Endothelial cell of umbilical vein (primary cell): ENCODE data around the gene BCO1. TPM values are rescaled to one million over a fixed set of nuclear protein-coding genes. Genes with fewer than 3 reads are reported as not detected.

Source experiments
- BruUV-seq: library from RNA; stranded (reverse); fragments of 400-500 nt; replicated peaks from 2 replicates; lab custom pipeline; 2021; lab: Mats Ljungman, UMichigan
- CTCF ChIA-PET: fragments of 300-600, 350-600 bp; sonication (Branson Sonifier 250); formaldehyde crosslinking; loops from one replicate; lab custom pipeline; 2021; ENCODE audit warnings: antibody characterized with exemption, inconsistent platforms; lab: Charles Lee
- POLR2A ChIA-PET: fragments of 300-600, 350-600 bp; sonication (Branson Sonifier 250); formaldehyde crosslinking; loops from one replicate; lab custom pipeline; 2021; ENCODE audit warnings: antibody characterized with exemption, inconsistent platforms; lab: Charles Lee
- DNase-seq: peaks from one replicate; pipeline ENCODE4 v3.0.0-alpha.2; 2011; ENCODE audit warnings: low read depth, low spot score
- FAIRE-seq: peaks from 2 replicates; lab custom pipeline; 2011; peaks lifted over from hg19 to GRCh38; lab: Jason Lieb, UNC
- H2AFZ ChIP-seq: 2 replicates; pipeline ENCODE4 v1.6.0; 2012; ENCODE audit warnings: low read depth, low read length, control low read depth, inconsistent platforms
- H3K27ac ChIP-seq: 2 replicates; pipeline ENCODE4 v1.5.1; 2011; ENCODE audit warnings: low read depth, mild to moderate bottlenecking, control low read depth, low read length, moderate library complexity; ENCODE audit not compliant: insufficient read depth
- H3K27me3 ChIP-seq, 2 experiments: 2 replicates each; pipeline versions ENCODE4 v1.6.0 to v1.6.1; 2011; ENCODE audit warnings: low read length in 2 of 2, mixed read lengths in 1 of 2; ENCODE audit not compliant: control insufficient read depth in 2 of 2, insufficient read depth in 2 of 2
- H3K36me3 ChIP-seq, 2 experiments: 2 replicates in 1 of 2; 3 replicates in 1 of 2; pipeline ENCODE4 v1.5.1; 2011; ENCODE audit warnings: low read length in 2 of 2, mild to moderate bottlenecking in 1 of 2, moderate library complexity in 1 of 2; ENCODE audit not compliant: control insufficient read depth in 2 of 2, insufficient read depth in 2 of 2; ENCODE audit errors: extremely low read depth in 1 of 2
- H3K4me1 ChIP-seq: 3 replicates; pipeline ENCODE4 v1.5.1; 2011; ENCODE audit warnings: mild to moderate bottlenecking, low read length; ENCODE audit not compliant: control insufficient read depth, insufficient read depth; ENCODE audit errors: extremely low read depth
- H3K4me2 ChIP-seq: 2 replicates; pipeline ENCODE4 v1.6.1; 2011; ENCODE audit warnings: low read length, control low read depth, mixed read lengths; ENCODE audit not compliant: insufficient read depth
- H3K4me3 ChIP-seq, 3 experiments: fragments of 200-600 bp in 1 of 3; sonication (generic), shearing (Covaris generic) in 1 of 3; replicated peaks in 1 of 3; 2 replicates each; pipeline ENCODE4 v1.5.1; 2011 to 2016; ENCODE audit warnings: control low read depth in 3 of 3, low read length in 3 of 3, mild to moderate bottlenecking in 2 of 3, inconsistent platforms in 1 of 3, low read depth in 1 of 3, moderate library complexity in 1 of 3; ENCODE audit not compliant: insufficient read depth in 1 of 3
- H3K79me2 ChIP-seq: 2 replicates; pipeline ENCODE4 v1.6.0; 2012; ENCODE audit warnings: low read length, inconsistent platforms; ENCODE audit not compliant: control insufficient read depth, insufficient read depth
- H3K9ac ChIP-seq: replicated peaks from 2 replicates; pipeline ENCODE3; 2011; ENCODE audit warnings: low read length, control low read depth; ENCODE audit not compliant: insufficient read depth; ENCODE audit errors: extremely low read depth
- H3K9me1 ChIP-seq: replicated peaks from 3 replicates; pipeline ENCODE4 v1.6.0; 2011; ENCODE audit warnings: mild to moderate bottlenecking, low read length; ENCODE audit not compliant: control insufficient read depth, insufficient read depth; ENCODE audit errors: extremely low read depth
- H3K9me3 ChIP-seq: replicated peaks from 2 replicates; pipeline ENCODE4 v1.5.1; 2012; ENCODE audit warnings: low read length, inconsistent platforms; ENCODE audit not compliant: control insufficient read depth, insufficient read depth
- H4K20me1 ChIP-seq: replicated peaks from 2 replicates; pipeline ENCODE3; 2011; ENCODE audit warnings: mild to moderate bottlenecking, low read length; ENCODE audit not compliant: control insufficient read depth, insufficient read depth; ENCODE audit errors: extremely low read depth
- CTCF ChIP-seq, 2 donors: IDR thresholded peaks; 1 replicate in 1 of 2; 2 replicates in 1 of 2; pipeline ENCODE4 v1.5.1; 2011; ENCODE audit warnings: low read length in 2 of 2, mild to moderate bottlenecking in 2 of 2, moderate library complexity in 2 of 2, control low read depth in 1 of 2, inconsistent platforms in 1 of 2, low read depth in 1 of 2; ENCODE audit not compliant: insufficient read depth in 1 of 2; ENCODE audit errors: extremely low read depth in 1 of 2
- EZH2 ChIP-seq: IDR thresholded peaks from 2 replicates; pipeline ENCODE4 v1.6.1; 2012; ENCODE audit warnings: borderline replicate concordance, low read depth, mild to moderate bottlenecking, moderate library complexity, low read length, inconsistent platforms; ENCODE audit not compliant: severe bottlenecking
- FOS ChIP-seq: IDR thresholded peaks from 2 replicates; pipeline ENCODE4 v1.6.1; 2011; ENCODE audit warnings: mild to moderate bottlenecking, low read length, moderate library complexity, borderline replicate concordance; ENCODE audit not compliant: insufficient read depth
- GATA2 ChIP-seq: IDR thresholded peaks from 2 replicates; pipeline ENCODE4 v1.7.0; 2011; ENCODE audit warnings: low read depth, mild to moderate bottlenecking, moderate library complexity, mixed read lengths, low read length; ENCODE audit not compliant: insufficient read length, insufficient read depth
- JUN ChIP-seq: IDR thresholded peaks from 2 replicates; pipeline ENCODE4 v1.6.1; 2011; ENCODE audit warnings: borderline replicate concordance, low read depth; ENCODE audit not compliant: insufficient read length, insufficient read depth
- MAX ChIP-seq: IDR thresholded peaks from 2 replicates; pipeline ENCODE4 v1.6.1; 2011; ENCODE audit not compliant: insufficient read depth, insufficient read length
- MYC ChIP-seq: IDR thresholded peaks from one replicate; pipeline ENCODE4 v1.6.1; 2011; ENCODE audit warnings: mild to moderate bottlenecking, low read depth, low read length
- POLR2A ChIP-seq: IDR thresholded peaks from 2 replicates; pipeline ENCODE4 v1.6.1; 2012; ENCODE audit warnings: low read depth, mild to moderate bottlenecking, control low read depth, low read length
- POLR2AphosphoS5 ChIP-seq: IDR thresholded peaks from 2 replicates; pipeline ENCODE4 v1.6.1; 2012; ENCODE audit warnings: low read depth, mild to moderate bottlenecking, control low read depth, low read length, moderate library complexity; ENCODE audit not compliant: insufficient read depth
- dilution Hi-C: fragments of 300-500 bp; cut with MboI; formaldehyde crosslinking; loops from one replicate; pipeline ENCODE4 v1.15.0; 2019; ENCODE audit warnings: low sequenced_read_pairs; ENCODE audit not compliant: extremely low pct_ligation_motif_present
- intact Hi-C: fragments of 100-400 bp; cut with micrococcal nuclease; formaldehyde crosslinking; loops from one replicate; pipeline ENCODE4 v1.10.0; 2022
- polyA plus RNA-seq, 4 experiments: library from polyadenylated mRNA; depleted of rRNA in 3 of 4; stranded (reverse) in 3 of 4; unstranded in 1 of 4; fragments of >200 nt; gene quantifications; 2 replicates each; pipeline versions ENCODE4 v1.2.1 to v1.2.3, GENCODE V29; 2011 to 2012; ENCODE audit warnings: missing spikeins in 1 of 4
- total RNA-seq: library from RNA; stranded (reverse); gene quantifications from 2 replicates; pipeline ENCODE4 v1.2.3, GENCODE V29; 2021

The BCO1 gene
- total and polyA plus RNA-seq, 2 donors (not counting 3 experiments of a cell fraction or from before 2014, with no cell fraction given) = not detected

- intact Hi-C loops = no loop called here
- FAIRE-seq (no peak), DNase-seq (no peak)
- Histone ChIP-seq H4K20me1 (peaks cover 9% of the 10 kb centered on the region), H3K4me2 (no peak overlapping the region), H3K27me3 (no peaks in the 10 kb centered on the region), H3K79me2 (peaks cover 61% of the 10 kb centered on the region), H3K4me3 (no peak overlapping the region), H3K4me1 (peaks cover 5% of the 10 kb centered on the region), H3K27ac (no peak overlapping the region), H3K36me3 (no peaks in the 10 kb centered on the region), H3K9ac (no peak overlapping the region), H3K9me3 (no peaks in the 10 kb centered on the region), H3K9me1 (no peaks in the 10 kb centered on the region), H2AFZ (no peak overlapping the region)
- ChIA-PET CTCF (interaction anchor here (0.5 to 2.4 kb wide), 6 partner anchors 41 to 284 kb away, joined by 3 to 8 read pairs (median 3); partner anchors contain the start of gene ATMIN), POLR2A (no interaction called here)
- dilution Hi-C loops = no loop called here
- no peak for TF ChIP-seq MYC
- TF ChIP-seq JUN = no peak
- no peak for TF ChIP-seq POLR2A
- no peak for TF ChIP-seq GATA2
- TF ChIP-seq FOS = no peak
- TF ChIP-seq MAX = no peak
- TF ChIP-seq CTCF (IDR thresholded peaks at IDR 0.05; ENCODE audit: extremely low read depth in 1 of 2, insufficient read depth in 1 of 2, low read depth in 1 of 2, low read length in 2 of 2) = no peak
- TF ChIP-seq EZH2 = no peak
- TF ChIP-seq POLR2AphosphoS5 = no peak
- BruUV-seq = no TSS peak
Observed at GRCh38 chr16:81319221-81319912, 80.9 kb downstream of the BCO1 start.
